Raji (cell line): ENCODE data around the gene AHDC1.

ENCODE experiments used
- POLR2A ChIP-seq: IDR thresholded peaks from 2 replicates; pipeline ENCODE4 v1.6.1; 2011; ENCODE audit warnings: low read depth, low read length, control low read depth; ENCODE audit not compliant: insufficient read depth

The AHDC1 gene

DNA sequence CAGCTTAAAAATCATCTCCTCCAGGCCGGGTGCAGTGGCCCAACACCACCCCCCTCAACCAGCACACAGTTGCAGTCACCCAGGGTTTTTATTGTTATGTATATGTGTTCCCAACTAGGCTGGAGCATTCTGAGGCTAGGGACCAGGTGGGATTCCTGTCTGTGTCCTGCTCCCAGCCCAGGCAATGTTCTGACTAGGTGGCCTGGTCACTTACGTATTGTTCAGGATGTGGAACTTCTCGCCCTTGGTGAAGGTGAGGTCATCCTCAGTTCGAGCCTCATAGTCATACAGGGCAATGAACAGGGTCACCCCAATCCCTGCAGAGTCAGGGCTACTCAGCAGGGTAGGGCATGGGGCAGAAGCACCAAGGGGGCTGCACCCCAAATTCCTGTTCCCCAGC lies 18.9 kb upstream of the AHDC1 start:
- no peak for TF ChIP-seq POLR2A

DNA sequence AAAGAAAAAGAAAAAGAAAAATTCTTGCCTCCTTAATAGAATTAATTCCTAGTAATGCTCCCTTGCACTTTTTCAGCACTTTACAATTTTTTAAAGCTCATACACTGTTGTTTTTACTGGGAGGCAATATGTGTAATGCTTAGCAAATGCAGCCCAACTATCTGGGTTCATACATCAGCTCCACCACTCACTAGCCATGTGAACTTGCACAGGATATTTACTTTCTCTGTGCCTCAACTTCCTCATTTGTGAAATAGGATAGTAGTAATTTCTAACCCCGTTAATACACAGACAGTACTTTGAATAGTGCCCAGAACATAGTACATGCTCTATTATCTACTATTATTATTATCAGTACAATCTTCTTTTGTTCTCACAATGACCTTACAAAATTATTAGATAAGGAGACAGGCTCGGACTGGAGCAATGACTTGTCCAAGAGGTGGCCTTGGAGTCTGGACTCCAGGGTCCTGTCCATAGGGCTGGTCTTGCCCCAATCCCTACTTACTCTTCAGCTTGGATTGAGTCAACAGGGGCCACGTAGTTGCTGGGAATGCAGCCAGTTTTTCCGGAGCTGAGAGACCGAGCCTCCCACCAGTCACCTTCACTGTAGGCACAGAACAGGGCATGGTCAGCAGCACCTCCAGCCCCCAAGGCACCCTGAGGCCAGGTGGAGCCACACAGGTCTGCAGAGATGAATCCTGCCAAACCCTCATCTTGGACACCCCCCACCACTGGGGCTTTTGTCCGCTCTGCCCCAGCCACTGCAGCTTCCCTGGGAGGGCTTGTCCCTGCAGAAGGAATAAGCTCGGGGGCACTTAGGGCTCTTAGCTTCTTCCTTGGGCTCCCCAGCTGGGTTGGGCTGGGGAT lies 17.3 kb upstream of the AHDC1 start:
- TF ChIP-seq POLR2A = no peak

DNA sequence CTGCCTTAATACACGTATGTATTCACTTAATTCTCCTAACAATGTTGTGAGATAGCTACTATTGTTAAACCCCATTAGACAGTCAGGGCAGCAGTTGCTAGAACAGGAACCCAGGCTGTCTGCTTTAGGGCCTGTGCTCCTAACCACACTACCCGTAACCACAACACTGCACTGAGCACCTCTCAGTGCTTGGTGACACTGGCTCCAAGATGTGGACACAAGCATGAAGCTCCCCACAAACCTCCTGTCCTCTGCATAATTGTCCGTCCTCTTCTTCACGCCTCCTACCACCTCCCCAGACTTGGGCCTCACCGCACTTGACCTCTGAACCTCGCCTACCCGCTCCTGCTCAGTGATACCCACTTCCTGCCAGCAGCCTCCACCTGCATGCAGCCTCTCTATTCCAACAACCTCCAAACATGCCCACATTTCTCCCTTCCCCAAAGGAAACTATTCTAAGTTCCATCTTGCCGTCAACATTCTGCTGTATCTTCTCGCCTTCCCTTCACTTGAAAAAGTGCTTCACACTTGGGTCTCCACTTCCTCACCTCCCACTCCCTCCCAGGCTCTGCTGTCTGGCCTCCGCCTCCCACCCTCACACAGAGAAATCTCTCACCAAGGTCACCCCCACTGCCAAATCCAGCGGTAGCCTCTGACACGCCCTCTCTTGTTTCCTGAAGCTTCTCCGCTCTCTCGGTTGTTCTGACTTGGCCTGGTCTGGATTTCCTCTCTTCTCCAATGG lies 14.6 kb upstream of the AHDC1 start:
- no peak for TF ChIP-seq POLR2A

DNA sequence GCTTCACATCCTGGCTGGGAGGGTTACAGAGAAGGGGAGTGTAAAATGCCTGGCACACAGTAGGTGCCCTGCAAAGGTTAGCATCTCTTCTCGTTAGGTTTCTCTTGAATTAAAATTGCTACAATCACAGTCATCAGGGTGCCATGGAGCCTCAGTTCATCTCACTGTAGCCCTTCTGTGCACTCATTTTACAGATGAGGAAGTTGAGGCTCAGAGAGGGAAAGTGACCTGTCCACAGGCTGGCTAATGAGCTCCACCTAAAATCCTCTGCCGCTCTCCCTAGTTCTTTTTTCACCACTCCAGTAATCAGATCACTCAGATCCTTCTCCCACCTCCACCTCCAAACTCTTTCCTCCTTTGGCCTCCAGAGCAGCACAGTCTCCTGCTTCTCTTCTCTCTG lies 13.5 kb upstream of the AHDC1 start:
- no peak for TF ChIP-seq POLR2A

DNA sequence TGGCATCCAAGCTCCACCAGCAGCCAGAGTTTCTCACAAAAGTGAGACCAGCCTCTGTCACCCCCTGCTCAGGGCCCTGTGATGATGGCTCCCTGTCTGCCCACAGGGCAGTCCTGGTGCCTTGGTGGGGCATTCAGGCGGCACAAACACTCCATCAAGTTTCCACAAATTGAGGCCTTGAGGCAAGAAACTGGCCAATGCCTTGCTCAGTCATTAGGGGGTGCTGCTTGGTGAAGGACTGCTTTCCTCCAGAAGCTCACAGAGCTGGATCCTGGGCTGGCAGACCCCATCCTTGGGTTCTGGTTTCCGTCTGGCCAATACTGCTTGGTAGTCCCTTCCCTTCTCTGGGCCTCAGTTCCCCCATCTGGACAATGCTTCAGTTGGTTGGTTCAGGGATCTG lies 12.5 kb upstream of the AHDC1 start:
- 0 out of 2 replicates have a peak, but pooled peaks have one; percentile 5 for TF ChIP-seq POLR2A

DNA sequence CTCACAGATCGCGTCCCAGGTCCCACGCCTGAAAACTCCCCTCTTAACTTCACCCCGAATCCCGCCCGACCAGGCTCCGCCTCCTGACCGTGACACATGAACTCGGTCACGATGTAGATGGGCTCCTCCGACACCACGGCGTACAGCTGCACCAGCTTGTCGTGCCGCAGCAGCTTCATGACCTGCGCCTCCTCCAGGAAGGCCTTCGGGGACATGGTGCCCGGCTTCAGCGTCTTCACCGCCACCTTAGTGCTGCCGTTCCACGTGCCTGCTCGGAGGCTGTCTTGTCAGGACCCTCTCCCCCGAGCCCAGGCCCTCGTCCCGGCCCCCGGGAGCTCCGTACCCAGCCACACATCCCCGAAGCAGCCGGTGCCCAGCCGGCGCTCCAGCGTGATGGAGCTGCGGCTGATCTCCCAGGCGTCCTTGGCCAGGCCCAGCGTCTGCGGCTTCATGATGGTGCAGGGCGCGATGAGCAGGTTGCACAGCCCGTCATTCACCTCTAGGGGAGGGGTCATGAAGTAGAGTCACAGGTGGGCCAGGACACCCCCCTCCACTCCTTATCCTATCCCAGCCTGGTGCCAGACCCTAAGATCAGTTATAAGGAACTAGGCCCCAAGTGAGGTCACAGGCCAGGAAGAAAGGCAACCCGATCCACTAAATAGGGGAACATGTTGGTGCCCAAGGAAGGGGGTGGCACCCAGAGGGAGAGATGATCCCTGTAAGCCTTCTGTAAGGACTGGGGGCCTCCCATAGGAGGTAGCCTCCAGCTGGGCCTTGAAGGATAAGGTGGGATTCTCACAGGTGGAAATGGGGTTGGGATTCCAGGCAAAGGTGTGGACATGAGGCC lies 11.6 kb upstream of the AHDC1 start:
- TF ChIP-seq POLR2A = no peak

DNA sequence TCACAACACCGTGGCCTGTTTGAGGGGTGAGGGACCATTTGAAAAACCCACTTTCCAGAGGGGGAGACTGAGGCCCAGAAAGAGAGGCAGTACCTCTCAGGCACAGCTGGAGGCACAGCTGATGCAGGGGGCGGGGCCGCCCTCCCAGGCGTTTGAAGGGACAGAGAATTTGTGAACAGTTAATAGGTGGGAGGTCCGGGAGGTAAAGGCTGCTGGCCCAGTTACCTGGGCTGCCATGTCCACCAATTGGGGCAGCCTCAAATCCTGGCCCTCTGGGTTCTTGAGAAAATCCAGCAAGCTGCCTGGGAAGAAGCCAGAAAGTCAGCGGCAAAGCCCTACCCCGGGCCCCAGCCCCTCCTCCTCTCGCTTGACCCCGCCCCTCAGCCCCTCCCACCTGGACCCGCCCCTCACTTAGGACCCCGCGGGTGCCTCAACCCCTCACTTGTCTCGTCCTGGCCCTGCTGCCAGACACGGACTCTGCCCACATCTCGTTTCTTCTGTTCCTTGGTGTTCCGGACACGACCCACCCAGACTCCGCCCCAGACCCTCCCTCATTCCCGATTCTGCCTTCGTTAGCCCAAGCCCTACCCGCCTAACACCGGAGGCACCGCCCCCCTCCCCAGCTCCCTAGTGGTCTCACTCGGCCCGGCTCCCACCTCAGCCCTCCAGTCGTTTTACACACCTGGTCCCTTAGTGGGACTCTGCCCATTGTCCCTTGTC lies 10.8 kb upstream of the AHDC1 start:
- TF ChIP-seq POLR2A = no peak

DNA sequence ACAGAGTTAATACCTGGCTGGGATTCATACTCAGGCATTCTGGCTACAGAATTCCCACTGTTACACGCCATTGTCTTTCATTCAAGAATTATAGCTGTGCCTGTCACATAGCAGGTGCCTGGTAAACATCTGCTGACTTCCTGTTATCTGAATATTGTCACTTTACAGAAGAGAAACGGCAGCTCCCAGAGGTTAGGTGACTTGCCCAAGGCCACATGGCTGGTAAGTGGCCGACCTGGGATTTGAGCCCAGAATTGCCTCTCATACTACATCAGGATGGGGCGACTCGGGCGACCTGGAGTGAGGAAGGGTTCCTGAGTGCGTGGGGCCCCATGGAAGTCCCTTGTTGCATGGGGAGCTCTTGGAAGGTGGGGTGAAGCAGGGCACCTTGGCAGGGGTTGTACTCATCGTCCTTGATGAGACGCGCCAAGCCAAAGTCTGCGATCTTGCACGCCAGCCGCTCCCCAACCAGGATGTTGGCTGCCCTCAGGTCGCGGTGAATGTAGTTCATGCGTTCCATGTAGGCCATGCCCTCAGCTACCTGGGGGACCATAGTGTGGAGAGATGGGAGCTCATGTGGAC lies 10.2 kb upstream of the AHDC1 start:
- TF ChIP-seq POLR2A = no peak

DNA sequence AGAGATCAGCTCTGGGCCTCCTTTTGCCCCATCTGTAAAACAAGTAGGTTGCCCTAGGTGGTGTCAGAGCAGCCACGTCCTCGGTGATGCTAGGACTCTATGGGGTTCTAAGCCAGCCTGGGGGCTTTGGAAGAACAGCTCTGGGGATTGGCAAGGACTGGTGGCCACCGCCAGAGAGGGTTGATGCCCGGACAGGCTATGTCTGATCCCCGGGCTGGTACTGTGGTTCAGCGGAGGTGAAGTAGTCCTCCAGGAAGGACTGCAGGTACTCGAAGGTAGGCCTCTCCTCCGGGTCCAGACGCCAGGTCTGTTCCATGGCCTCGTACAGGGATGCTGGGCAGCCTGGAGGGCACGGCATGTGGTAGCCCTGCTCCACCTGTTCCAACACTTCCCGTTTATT lies 8.8 kb upstream of the AHDC1 start:
- no peak for TF ChIP-seq POLR2A

DNA sequence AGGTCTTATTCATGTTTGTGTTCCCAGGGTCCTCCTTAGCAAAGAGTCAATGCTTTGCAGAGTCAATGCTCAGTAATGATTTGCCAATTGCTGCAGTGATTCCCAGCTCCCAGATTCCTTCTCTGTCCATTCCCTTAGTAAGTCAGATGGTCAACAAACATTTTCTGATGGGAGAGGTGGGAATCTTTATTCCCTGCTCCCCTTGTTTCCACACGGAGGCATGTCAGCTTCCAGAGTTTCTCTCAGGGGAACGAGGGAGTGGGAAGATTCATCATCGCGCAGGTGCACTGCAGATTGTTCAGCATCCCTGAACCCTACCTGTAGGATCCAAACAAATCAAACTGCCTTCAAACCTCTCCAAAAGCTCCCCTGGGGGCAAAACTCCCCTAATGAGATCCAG lies 7.5 kb upstream of the AHDC1 start:
- 0 out of 2 replicates have a peak, but pooled peaks have one; percentile 10 for TF ChIP-seq POLR2A

DNA sequence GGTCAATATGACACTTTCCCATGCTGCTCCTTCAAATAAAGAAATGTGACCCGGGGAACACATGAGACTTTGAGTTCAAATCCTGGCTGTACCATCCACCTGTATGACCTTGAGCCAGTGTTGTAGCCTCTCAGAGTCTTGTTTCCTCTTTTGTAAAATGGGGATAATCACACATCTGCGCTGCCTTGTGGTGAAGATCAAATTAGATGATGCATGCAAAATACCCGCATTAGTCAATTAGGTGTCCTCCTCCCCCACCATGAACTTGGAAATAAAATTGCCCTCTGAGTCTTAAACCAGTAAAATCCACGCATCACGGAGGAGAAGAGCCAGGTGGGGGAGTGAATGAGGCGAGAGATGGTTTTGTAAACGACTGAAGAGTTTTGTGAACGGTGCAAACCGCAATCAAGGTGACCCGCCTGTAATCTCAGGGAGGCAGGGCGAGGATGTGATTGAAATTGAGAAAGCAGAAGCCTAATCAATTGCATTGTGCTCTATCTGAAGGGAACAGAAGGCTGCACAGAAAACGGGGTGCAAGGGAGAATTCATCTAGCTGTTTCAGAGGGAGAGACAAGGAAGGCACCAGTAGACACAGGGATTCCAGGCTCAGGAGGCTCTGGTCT lies 5.8 kb upstream of the AHDC1 start:
- TF ChIP-seq POLR2A = 0 out of 2 replicates have a peak, but pooled peaks have one; percentile 29

DNA sequence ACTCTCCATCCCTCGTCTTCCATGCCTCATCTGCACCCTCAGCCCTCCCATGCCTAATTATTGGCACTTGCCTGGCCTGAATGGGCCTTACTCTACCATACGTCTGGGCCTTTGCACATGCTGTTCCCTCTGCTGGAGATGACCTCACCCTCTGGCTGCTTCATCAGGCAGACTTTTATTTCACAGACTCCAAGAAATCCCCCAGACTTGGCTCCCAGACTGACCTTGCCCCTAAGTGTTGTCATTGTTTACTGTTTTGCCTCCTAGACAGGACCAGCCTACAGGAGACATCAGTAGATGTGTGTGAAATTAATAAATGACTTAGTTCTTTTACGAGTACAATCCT lies 5.2 kb upstream of the AHDC1 start:
- TF ChIP-seq POLR2A = peak; percentile 28; the same call in 1 of the 2 replicates

DNA sequence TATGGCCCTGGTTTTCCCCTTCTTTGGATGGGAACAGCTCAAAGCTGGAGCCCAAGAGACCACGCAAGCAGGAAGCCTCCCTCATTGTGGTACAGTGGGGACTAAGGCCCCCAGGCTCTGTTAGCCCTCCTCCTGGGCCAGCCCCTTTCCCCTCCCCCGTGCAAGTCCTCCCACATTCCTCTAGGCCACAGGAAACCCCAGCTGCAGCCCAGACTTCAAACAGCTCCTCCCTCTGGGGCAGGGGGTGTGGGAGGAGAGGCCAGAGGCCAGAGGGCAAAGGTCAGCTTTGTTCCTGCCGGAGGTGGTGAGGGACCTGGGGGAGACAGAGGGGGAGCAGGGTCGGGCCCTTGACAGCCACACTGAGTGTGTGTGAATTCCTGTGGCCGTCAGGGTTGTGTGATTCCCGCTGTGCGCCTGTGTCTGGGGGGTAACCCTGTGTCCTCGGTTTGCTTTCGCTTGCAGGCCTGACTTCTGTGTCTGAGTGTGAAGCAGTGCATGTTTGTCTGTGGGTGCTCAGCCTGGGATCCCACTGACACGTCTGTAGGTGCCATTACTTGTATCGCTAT lies 3.4 kb upstream of the AHDC1 start:
- TF ChIP-seq POLR2A = no peak
